Testis (tissue), 5 donors: ENCODE measurements around the gene YY1. TPM values are rescaled to one million over a fixed set of nuclear protein-coding genes. Genes with fewer than 3 reads are reported as not detected.

Source experiments
- DNase-seq: peaks from one replicate; pipeline ENCODE4 v3.0.0-alpha.2; 2019
- H3K27ac ChIP-seq, 2 donors: fragments of 200-600 bp; sonication (generic); one replicate each; pipeline ENCODE4 v1.5.1; 2019
- H3K27me3 ChIP-seq: fragments of 200-600 bp; sonication (generic); one replicate; pipeline ENCODE4 v1.5.1; 2019
- H3K36me3 ChIP-seq: fragments of 200-600 bp; sonication (generic); one replicate; pipeline ENCODE4 v1.5.1; 2017; ENCODE audit warnings: low read depth; ENCODE audit errors: missing control alignments
- H3K4me1 ChIP-seq: fragments of 200-600 bp; sonication (generic); one replicate; pipeline ENCODE4 v1.5.1; 2019
- H3K4me3 ChIP-seq, 2 donors: fragments of 200-600 bp; sonication (generic); one replicate each; pipeline ENCODE4 v1.5.1; 2017 to 2019
- H3K9me3 ChIP-seq: fragments of 200-600 bp; sonication (generic); one replicate; pipeline ENCODE4 v1.5.1; 2017
- CTCF ChIP-seq, 3 experiments: fragments of 450-650 bp in 2 of 3; fragments of 200-600 bp in 1 of 3; sonication (generic) in 1 of 3; IDR thresholded peaks; one replicate each; pipeline ENCODE4 v1.5.1; 2016 to 2019; ENCODE audit warnings: antibody characterized with exemption in 3 of 3, mild to moderate bottlenecking in 2 of 3, moderate library complexity in 1 of 3
- POLR2A ChIP-seq: fragments of 450-650 bp; IDR thresholded peaks from one replicate; pipeline ENCODE4 v1.6.1; 2017; ENCODE audit warnings: antibody characterized with exemption, mild to moderate bottlenecking, moderate library complexity
- WGBS, 2 donors: methylation state at CpG; one replicate each; pipeline ENCODE4 v1.1.5; 2018; 5-methylcytosine and 5-hydroxymethylcytosine counted together
- intact Hi-C: fragments of 100-400 bp; cut with DNase I; formaldehyde crosslinking; loops from one replicate; pipeline ENCODE4 v1.15.1; 2023; ENCODE audit warnings: low total_unique reads
- long read RNA-seq, 2 donors: transcript quantifications; one replicate each; lab custom pipeline, GENCODE V29; 2026
- polyA plus RNA-seq: library from polyadenylated mRNA; stranded (reverse); fragments of 350-450 nt; fragmentation: Illumina TruSeq; extraction: RNeasy Lipid Tissue Mini Kit (QIAGEN cat#74804); gene quantifications from one replicate; pipeline ENCODE4 v1.2.3, GENCODE V29; 2014; ENCODE audit warnings: low read depth, low replicate concordance; ENCODE audit not compliant: insufficient read depth
- total RNA-seq, 2 donors: library from RNA; depleted of rRNA; stranded (reverse); fragments of >200 nt; gene quantifications; one replicate each; pipeline ENCODE4 v1.2.3, GENCODE V29; 2016

Gene YY1
- total RNA-seq (10 to 100 TPM; 58.1 to 68.2 TPM), polyA plus RNA-seq (74.2 TPM)
- long read RNA-seq, donor 1, full-length matches to known transcripts: 67 of 82 reads
- long read RNA-seq, donor 1, partial matches to known transcripts: 15 of 82 reads
- long read RNA-seq, donor 1, other reads (novel, unspliced or antisense): 0 of 82 reads
- long read RNA-seq, donor 2, full-length matches to known transcripts: 68 of 85 reads
- long read RNA-seq, donor 2, partial matches to known transcripts: 17 of 85 reads
- long read RNA-seq, donor 2, other reads (novel, unspliced or antisense): 0 of 85 reads

GRCh38 chr14:100238419-100239210 lies at the start of gene YY1:
TSS of gene YY1 (plus strand) at chr14:100239144. CDS start at chr14:100239245, 101 bp downstream.
- Histone ChIP-seq H3K4me3 (peak within 1 kb of the TSS; percentile 99 to 100), H3K9me3 (no peaks in the 10 kb centered on the region), H3K27me3 (no peaks in the 10 kb centered on the region), H3K4me1 (peaks cover 22% of the 10 kb centered on the region), H3K27ac (peak within 1 kb of the TSS; percentile 99), H3K36me3 (no peaks in the 10 kb centered on the region)
- no peak for TF ChIP-seq CTCF (IDR thresholded peaks at IDR 0.05)
- no peak for TF ChIP-seq POLR2A
- intact Hi-C loops: no loop called here
- peak; percentile 98 for DNase-seq
- WGBS, 2 donors: 0% methylated on average over 40 to 57 of the region's 125 CpGs

GRCh38 chr14:100190126-100190525 lies 48.8 kb upstream of the YY1 start:
- TF ChIP-seq CTCF (IDR thresholded peaks at IDR 0.05) (no peak), POLR2A (no peak)
- no peaks in the 10 kb centered on the region for H3K36me3 ChIP-seq

GRCh38 chr14:100191584-100192249 lies 47.2 kb upstream of the YY1 start:
- TF ChIP-seq POLR2A: no peak
- no peak for TF ChIP-seq CTCF (IDR thresholded peaks at IDR 0.05)
- intact Hi-C loops: loop anchor here (5.0 kb wide), 1 partner anchor 219 kb away; no protein-coding TSS in a partner anchor
- 43 to 46% methylated on average over 14 of the region's 14 CpGs for WGBS, 2 donors
- no peaks in the 10 kb centered on the region for H3K36me3 ChIP-seq
- H3K4me3 ChIP-seq: peak overlapping the region in 1 of 2 donors; percentile 37
- no peaks in the 10 kb centered on the region for H3K27me3 ChIP-seq
- no peaks in the 10 kb centered on the region for H3K9me3 ChIP-seq
- no peak for DNase-seq
- peak overlapping the region; percentile 41 to 85 for H3K27ac ChIP-seq
- peaks cover 18% of the 10 kb centered on the region for H3K4me1 ChIP-seq

More at GRCh38 chr14:100190126-100190525, 48.8 kb upstream of the YY1 start:
- H3K27me3 ChIP-seq: no peaks in the 10 kb centered on the region
- H3K4me1 ChIP-seq: peaks cover 18% of the 10 kb centered on the region
- no peak overlapping the region for H3K27ac ChIP-seq
- DNase-seq: no peak
- H3K4me3 ChIP-seq: no peak overlapping the region
- intact Hi-C loops: loop anchor here (5.0 kb wide), 1 partner anchor 218 kb away; no protein-coding TSS in a partner anchor
- no peaks in the 10 kb centered on the region for H3K9me3 ChIP-seq
- 91 to 94% methylated on average over 1 of the region's 1 CpG for WGBS, 2 donors

GRCh38 chr14:100192250-100192671 lies 46.7 kb upstream of the YY1 start:
- no peak for DNase-seq
- no peak for TF ChIP-seq CTCF (IDR thresholded peaks at IDR 0.05)
- no peak for TF ChIP-seq POLR2A
- H3K4me3 ChIP-seq: peak overlapping the region; percentile 37 to 61

More at GRCh38 chr14:100192250-100192671, 46.7 kb upstream of the YY1 start:
- Histone ChIP-seq H3K9me3 (no peaks in the 10 kb centered on the region), H3K27ac (peak overlapping the region; percentile 41 to 85), H3K36me3 (no peaks in the 10 kb centered on the region), H3K4me1 (peaks cover 18% of the 10 kb centered on the region), H3K27me3 (no peaks in the 10 kb centered on the region)
- 19 to 20% methylated on average over 13 to 21 of the region's 21 CpGs for WGBS, 2 donors
- intact Hi-C loops: loop anchor here (5.0 kb wide), 1 partner anchor 220 kb away; no protein-coding TSS in a partner anchor
